Effector memory CD8-positive, alpha-beta T cell (primary cell): ENCODE measurements around the gene RTL5.

Experiments
- ATAC-seq: fragments of 150-1000 bp; cut with Tn5 transposase; replicated peaks from 2 replicates; pipeline ENCODE4 v1.10.0; 2021; ENCODE audit warnings: mild to moderate bottlenecking, moderate library complexity
- DNase-seq, 3 experiments: peaks; one replicate each; pipeline ENCODE4 v3.0.0; 2021
- H3K27ac Mint-ChIP-seq, 2 donors: one replicate each; pipeline ENCODE4 v1.8.0; 2022; ENCODE audit warnings: mild to moderate bottlenecking in 2 of 2, mixed read lengths in 2 of 2, moderate library complexity in 2 of 2
- H3K27me3 Mint-ChIP-seq, 2 donors: one replicate each; pipeline ENCODE4 v1.8.0; 2022; ENCODE audit warnings: mixed read lengths in 2 of 2
- H3K36me3 Mint-ChIP-seq: one replicate; pipeline ENCODE4 v1.8.0; 2022; ENCODE audit warnings: mild to moderate bottlenecking, moderate library complexity, mixed read lengths; ENCODE audit not compliant: insufficient read depth
- H3K4me1 Mint-ChIP-seq, 2 donors: one replicate each; pipeline ENCODE4 v1.8.0; 2022; ENCODE audit warnings: low read depth in 2 of 2, mixed read lengths in 2 of 2
- H3K4me3 Mint-ChIP-seq, 2 donors: one replicate each; pipeline ENCODE4 v1.8.0; 2022; ENCODE audit warnings: mild to moderate bottlenecking in 2 of 2, mixed read lengths in 2 of 2, moderate library complexity in 2 of 2
- H3K9me3 Mint-ChIP-seq, 2 donors: one replicate each; pipeline ENCODE4 v1.8.0; 2022; ENCODE audit warnings: mixed read lengths in 2 of 2

RTL5 gene

DNA sequence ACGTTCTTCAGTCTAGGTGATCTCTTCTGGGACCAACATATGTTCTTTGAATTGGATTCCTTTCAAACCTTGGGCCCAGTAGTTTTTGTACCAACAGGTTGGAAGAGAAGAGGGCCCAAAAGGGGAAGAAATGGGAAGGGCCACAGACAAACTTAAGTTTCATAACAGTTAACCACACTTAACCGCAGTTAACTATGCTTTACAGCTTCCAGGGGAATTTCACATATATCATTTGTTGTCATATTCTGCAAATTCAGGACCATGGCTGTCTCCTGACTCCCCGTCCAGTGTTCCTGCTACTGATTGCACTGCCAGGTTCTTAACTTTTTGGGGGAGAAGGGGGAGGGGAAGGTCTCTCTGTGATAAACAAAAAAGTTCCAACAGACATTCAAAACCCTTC, 34.6 kb downstream of the RTL5 start:
- Mint-ChIP-seq H3K27me3 (no peaks in the 10 kb centered on the region), H3K36me3 (peaks cover 40% of the 10 kb centered on the region), H3K9me3 (no peaks in the 10 kb centered on the region), H3K27ac (peak overlapping the region; percentile 26 to 28), H3K4me3 (no peak overlapping the region), H3K4me1 (peaks cover 28 to 37% of the 10 kb centered on the region in 2 donors)
- ATAC-seq (no peak), DNase-seq (no peak)

DNA sequence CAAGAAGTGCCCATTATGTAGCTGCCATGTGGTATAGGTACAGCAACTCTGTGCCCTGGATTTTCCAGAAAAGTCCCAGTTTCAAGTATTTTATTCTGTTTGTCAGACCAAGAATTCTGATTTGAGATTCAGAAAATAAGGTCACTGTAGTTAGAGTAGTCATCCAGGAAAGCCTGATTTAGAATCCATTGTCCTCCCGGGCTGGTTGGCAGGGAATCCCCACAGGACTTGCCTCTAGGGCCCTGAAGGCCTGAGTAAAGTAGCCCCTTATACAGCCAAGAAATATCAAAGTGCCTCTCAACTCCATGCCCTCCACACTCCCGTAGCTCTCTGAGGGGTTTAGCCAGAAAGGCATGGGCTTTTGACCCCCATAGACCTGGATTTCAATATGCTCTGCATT, 36.3 kb downstream of the RTL5 start:
- peak overlapping the region; percentile 92 to 96 for H3K27ac Mint-ChIP-seq
- H3K4me1 Mint-ChIP-seq = peaks cover 22 to 24% of the 10 kb centered on the region in 2 donors
- peak overlapping the region; percentile 20 to 61 for H3K4me3 Mint-ChIP-seq
- no peak for ATAC-seq
- H3K36me3 Mint-ChIP-seq = peaks cover 22% of the 10 kb centered on the region
- no peaks in the 10 kb centered on the region for H3K9me3 Mint-ChIP-seq
- no peak for DNase-seq
- no peaks in the 10 kb centered on the region for H3K27me3 Mint-ChIP-seq

DNA sequence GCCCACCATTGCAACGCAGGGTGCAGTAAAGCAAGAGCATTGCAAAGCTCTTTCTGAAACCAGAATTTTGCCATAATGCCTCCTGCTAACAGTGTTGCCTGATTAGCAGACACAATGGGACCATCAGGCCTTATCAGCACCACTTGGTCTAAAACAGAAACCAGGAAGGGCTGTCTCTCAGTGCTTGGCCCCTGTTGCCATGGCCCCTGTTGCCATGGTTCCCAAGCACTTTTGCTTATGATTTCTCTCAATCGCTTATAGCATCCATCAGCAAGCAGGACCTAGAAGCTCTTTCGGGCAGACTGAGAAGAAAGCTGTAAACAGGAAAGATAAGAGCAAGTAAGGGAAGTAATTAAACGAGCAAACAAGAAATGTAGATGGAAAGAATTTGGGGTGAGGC, 36.8 kb downstream of the RTL5 start:
- peak overlapping the region; percentile 92 to 96 for H3K27ac Mint-ChIP-seq
- H3K4me1 Mint-ChIP-seq = peaks cover 17 to 19% of the 10 kb centered on the region in 2 donors
- H3K36me3 Mint-ChIP-seq = peaks cover 18% of the 10 kb centered on the region
- no peaks in the 10 kb centered on the region for H3K9me3 Mint-ChIP-seq
- DNase-seq = peak; percentile 65 to 73 (median 68)
- ATAC-seq = peak; percentile 94
- H3K4me3 Mint-ChIP-seq = peak overlapping the region; percentile 20 to 61
- H3K27me3 Mint-ChIP-seq = no peaks in the 10 kb centered on the region

DNA sequence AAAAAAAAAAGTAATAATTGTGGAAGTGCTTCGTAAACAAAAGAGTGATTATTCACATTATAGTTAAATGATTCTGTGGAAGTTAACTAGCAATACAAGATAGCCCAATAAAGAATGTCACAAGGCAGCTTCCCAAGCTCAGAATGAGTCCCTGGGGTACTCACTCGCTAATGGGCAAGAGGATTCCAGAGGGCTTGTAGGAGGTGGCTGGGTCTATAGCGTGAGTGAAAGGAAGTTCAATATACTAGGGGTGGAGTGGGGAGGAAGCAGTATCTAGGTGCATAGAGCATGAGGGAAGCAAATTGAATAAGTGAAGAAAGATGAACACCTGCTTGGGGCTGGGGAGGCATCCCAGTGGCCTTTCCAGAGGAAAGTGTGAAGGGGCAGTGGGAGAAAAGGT, 42.5 kb downstream of the RTL5 start:
- Mint-ChIP-seq H3K4me3 (no peak overlapping the region), H3K27ac (peak overlapping the region in 1 of 2 donors; percentile 90), H3K27me3 (no peaks in the 10 kb centered on the region), H3K36me3 (no peaks in the 10 kb centered on the region), H3K4me1 (peaks cover 0 to 9% of the 10 kb centered on the region in 2 donors), H3K9me3 (no peaks in the 10 kb centered on the region)
- no peak for DNase-seq
- ATAC-seq = no peak

DNA sequence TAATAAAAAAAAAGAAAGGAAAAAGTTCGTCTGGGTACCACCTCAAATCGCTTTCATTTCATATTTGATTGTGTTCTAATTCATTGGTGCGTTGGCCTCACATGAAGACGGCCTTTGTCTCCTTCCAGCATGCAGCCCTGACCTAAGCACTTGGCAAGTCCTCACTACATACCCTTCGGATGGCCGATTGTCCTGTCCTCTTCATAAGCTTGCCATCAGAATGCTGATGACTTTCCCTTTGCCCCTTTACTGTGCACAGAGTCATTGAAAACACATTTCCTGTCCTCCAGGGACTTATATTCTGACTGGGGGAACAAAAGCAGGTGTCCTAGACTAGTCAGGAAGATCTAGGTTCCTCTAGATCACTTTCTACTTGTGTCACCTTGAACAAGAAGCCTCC, 43.0 kb downstream of the RTL5 start:
- H3K27me3 Mint-ChIP-seq = no peaks in the 10 kb centered on the region
- ATAC-seq (no peak), DNase-seq (no peak)
- H3K9me3 Mint-ChIP-seq = no peaks in the 10 kb centered on the region
- no peaks in the 10 kb centered on the region for H3K36me3 Mint-ChIP-seq
- peaks cover 2 to 9% of the 10 kb centered on the region in 2 donors for H3K4me1 Mint-ChIP-seq
- no peak overlapping the region for H3K27ac Mint-ChIP-seq
- no peak overlapping the region for H3K4me3 Mint-ChIP-seq

DNA sequence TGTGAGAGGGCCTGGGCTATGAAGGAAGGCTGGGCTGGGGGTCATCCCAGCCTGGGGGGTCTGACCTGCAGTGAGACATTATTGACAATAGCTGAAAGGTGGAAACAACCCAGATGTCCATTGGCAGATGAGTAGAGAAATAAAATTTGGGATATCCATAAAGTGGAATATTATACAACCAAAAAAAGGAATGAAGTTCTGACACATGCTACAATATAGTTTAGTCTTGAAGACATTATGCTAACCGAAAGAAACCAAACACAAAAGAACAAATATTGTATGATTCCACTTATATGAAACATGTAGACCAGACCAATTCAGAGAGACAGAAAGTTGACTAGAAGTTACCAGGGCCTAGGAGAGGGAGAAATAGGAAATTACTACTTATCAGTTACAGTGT, 44.7 kb downstream of the RTL5 start:
- ATAC-seq = no peak
- H3K4me3 Mint-ChIP-seq = no peak overlapping the region
- H3K36me3 Mint-ChIP-seq = no peaks in the 10 kb centered on the region
- H3K9me3 Mint-ChIP-seq = no peaks in the 10 kb centered on the region
- H3K27me3 Mint-ChIP-seq = no peaks in the 10 kb centered on the region
- DNase-seq = no peak
- H3K4me1 Mint-ChIP-seq = peaks cover 2 to 9% of the 10 kb centered on the region in 2 donors
- no peak overlapping the region for H3K27ac Mint-ChIP-seq

DNA sequence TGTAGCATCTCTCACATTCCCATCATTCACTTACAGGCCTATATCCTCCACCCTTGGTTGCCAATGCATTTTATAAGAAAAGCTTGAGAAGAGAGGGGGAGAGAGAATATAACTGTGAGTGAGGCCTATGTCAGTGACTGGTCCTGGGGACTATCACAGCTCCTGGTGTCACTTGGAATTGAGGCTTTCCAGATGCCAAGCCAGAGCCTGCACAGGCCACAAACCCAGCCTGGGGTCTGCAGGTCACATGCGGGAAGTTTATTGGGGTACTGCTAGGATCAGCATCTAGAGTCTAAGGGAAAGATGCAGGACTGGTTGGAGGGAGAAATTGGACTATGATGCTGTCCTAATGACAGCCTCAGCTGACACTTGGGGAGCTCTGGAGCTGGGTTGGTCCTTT, 47.6 kb downstream of the RTL5 start:
- Mint-ChIP-seq H3K27me3 (no peaks in the 10 kb centered on the region), H3K4me1 (peaks cover 2 to 8% of the 10 kb centered on the region in 2 donors), H3K36me3 (no peaks in the 10 kb centered on the region), H3K27ac (no peak overlapping the region), H3K4me3 (no peak overlapping the region), H3K9me3 (no peaks in the 10 kb centered on the region)
- DNase-seq = no peak
- no peak for ATAC-seq

DNA sequence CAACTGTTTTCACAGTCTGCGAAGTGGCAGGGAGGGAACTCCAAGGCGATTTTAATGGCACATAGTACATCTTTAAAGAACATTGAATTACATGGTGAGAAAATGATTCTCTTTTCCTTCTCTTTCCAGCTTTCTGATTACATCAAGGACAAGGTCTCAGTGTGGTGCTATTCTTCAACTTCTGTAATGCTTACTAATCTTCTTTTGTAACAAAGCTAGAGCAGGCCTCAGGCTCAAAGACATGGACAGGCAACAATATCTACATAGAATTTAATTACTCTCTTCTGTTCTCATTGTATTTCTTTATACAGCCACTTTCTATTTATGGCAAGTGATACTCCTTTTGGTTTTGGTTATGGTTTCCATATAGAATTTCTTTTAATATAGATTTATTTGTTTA, 48.4 kb downstream of the RTL5 start:
- Mint-ChIP-seq H3K27me3 (no peaks in the 10 kb centered on the region), H3K27ac (peak overlapping the region in 1 of 2 donors; percentile 60), H3K4me1 (peaks cover 6 to 9% of the 10 kb centered on the region in 2 donors), H3K36me3 (no peaks in the 10 kb centered on the region), H3K4me3 (no peak overlapping the region), H3K9me3 (no peaks in the 10 kb centered on the region)
- ATAC-seq (no peak), DNase-seq (no peak)

DNA sequence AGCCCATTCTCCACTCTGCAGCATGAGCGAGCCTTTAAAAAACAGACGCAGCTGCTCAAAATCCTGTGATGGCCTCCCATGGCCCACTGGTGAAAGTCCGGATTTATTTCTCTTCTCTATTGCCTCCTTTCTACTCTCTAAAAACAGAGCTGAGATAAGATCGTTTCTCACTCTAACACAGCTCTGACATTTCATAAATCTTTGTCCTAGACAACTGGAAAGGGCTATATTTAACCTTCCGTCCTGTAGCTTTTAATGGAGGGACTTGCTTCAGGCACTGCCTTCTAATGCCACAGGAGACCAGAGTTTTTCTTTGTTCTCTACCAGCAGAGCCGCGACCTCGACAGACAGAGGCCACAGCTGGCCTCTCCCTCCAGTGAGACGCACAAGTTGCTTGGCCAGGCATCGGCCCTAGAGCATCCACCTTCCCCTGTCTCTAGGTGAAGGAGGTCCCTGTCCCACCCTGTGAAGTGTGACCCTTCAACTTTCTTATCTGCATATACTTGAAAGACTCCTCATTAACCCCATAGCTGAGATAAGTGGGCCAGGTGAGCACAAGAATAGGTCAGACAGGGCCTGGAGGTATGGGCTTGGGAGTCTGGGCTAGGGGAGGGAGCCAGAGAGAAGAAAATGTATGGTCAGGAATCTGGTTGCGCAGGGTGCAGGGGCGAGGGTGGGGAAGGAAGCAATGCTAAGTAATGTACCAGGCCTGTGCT, 50.0 kb downstream of the RTL5 start:
- no peaks in the 10 kb centered on the region for H3K27me3 Mint-ChIP-seq
- no peak for ATAC-seq
- H3K4me3 Mint-ChIP-seq = no peak overlapping the region
- no peaks in the 10 kb centered on the region for H3K36me3 Mint-ChIP-seq
- no peaks in the 10 kb centered on the region for H3K9me3 Mint-ChIP-seq
- no peak for DNase-seq
- H3K27ac Mint-ChIP-seq = peak overlapping the region; percentile 60 to 75
- H3K4me1 Mint-ChIP-seq = peaks cover 10 to 11% of the 10 kb centered on the region in 2 donors

DNA sequence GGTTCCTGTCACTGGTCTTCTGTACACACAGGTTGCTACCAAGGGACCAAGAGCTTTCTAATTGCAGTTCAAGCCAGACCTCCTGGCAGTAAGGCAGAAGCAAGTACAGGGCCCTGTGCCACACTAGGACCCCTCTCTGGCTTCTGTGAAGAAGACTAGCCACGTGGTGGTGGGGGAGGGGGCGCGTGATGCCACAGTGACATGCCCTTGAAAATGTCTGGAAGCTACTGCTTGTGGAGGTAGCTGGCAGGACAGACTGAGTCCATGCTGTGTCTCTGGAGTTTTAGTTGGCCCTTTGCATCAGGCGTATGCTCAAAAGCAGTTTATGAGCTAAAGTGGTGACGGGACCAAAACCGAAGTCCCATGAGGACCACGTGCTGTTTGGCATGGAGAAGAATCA, 50.9 kb downstream of the RTL5 start:
- peaks cover 10 to 11% of the 10 kb centered on the region in 2 donors for H3K4me1 Mint-ChIP-seq

DNA sequence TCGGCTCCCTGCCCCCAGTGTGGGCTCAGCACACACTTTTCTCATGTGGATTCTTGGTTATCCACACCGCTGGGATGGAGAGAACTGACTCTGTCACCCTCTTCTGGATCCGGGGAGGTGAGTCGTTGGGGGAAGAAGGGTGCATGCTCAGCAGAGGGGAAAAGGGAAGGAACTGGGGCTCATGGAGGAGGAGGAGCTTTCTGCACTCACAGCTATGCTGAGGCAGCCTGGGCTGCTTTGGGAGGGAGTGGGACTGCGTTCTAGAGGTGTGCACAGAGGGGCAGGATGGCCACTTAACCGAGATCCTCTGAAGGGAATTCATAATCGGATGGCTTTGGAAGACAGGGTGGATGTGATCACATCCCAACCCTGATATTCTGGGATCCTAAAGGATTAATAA, 51.6 kb downstream of the RTL5 start:
- peak overlapping the region in 1 of 2 donors; percentile 6 for H3K4me3 Mint-ChIP-seq
- ATAC-seq (no peak), DNase-seq (no peak)
- H3K9me3 Mint-ChIP-seq = no peaks in the 10 kb centered on the region
- H3K27me3 Mint-ChIP-seq = no peaks in the 10 kb centered on the region
- H3K36me3 Mint-ChIP-seq = no peaks in the 10 kb centered on the region
- peaks cover 11 to 13% of the 10 kb centered on the region in 2 donors for H3K4me1 Mint-ChIP-seq
- H3K27ac Mint-ChIP-seq = peak overlapping the region in 1 of 2 donors; percentile 69

More for the DNA sequence above, 50.9 kb downstream of the RTL5 start:
- Mint-ChIP-seq H3K4me3 (no peak overlapping the region), H3K36me3 (no peaks in the 10 kb centered on the region), H3K9me3 (no peaks in the 10 kb centered on the region), H3K27me3 (no peaks in the 10 kb centered on the region), H3K27ac (no peak overlapping the region)
- DNase-seq (no peak), ATAC-seq (no peak)

DNA sequence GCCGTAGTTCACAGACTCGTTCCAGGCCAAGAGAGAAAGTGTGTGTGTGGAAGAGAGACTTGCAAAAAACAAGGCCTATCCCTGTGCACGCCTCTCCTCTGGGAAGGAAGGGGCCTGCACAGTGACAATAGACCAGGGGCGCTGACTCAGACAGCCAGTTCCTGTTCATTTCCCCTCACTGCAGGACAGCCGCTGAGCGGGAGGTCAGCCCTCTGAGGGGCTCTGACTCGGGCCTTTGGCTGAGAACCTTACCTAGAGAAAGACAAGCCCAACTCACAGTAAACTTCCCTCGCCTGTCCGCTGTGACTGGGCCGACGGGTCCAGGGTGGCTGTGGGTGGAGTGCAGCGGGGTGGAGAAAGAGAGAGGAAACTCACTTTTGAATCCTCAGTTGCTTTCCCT, 52.1 kb downstream of the RTL5 start:
- Mint-ChIP-seq H3K27me3 (no peaks in the 10 kb centered on the region), H3K36me3 (no peaks in the 10 kb centered on the region), H3K27ac (peak overlapping the region in 1 of 2 donors; percentile 69), H3K4me1 (peaks cover 11 to 13% of the 10 kb centered on the region in 2 donors), H3K9me3 (no peaks in the 10 kb centered on the region), H3K4me3 (peak overlapping the region in 1 of 2 donors; percentile 6)
- no peak for ATAC-seq
- no peak for DNase-seq

DNA sequence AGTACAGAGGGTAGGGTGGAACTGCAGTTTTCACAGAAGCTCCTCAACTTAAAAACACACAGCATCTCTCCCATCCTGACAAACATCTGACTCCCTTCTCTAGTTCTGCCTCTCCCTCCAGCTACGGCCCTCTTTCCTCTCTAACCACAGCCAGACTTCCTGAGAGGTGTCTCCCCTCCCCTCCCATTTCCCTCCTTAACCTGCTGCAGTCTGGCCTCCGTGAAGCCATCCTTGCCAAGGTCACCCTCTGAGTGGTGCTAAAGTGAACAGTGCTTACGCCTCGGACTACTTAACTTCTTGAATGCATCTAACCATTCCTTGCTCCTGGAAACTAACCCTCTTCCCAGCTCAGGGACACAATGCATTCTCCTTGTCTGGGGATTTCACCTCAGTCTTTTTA, 53.3 kb downstream of the RTL5 start:
- H3K27me3 Mint-ChIP-seq = no peaks in the 10 kb centered on the region
- no peaks in the 10 kb centered on the region for H3K36me3 Mint-ChIP-seq
- peak overlapping the region in 1 of 2 donors; percentile 66 for H3K27ac Mint-ChIP-seq
- H3K4me3 Mint-ChIP-seq = peak overlapping the region in 1 of 2 donors; percentile 31
- no peak for ATAC-seq
- no peaks in the 10 kb centered on the region for H3K9me3 Mint-ChIP-seq
- no peak for DNase-seq
- peaks cover 11% of the 10 kb centered on the region in 2 donors for H3K4me1 Mint-ChIP-seq
